Measurements from ENCODE around the gene BLVRA. TPM values are rescaled to one million over a fixed set of nuclear protein-coding genes. Genes with fewer than 3 reads are reported as not detected.
A peak's percentile ranks its signal among the peaks of the same experiment; 100 is the strongest.
"Not testable (repeated sequence)": the region's sequence is repeated elsewhere in the genome, so short reads cannot be mapped to it uniquely, and the experiment has no call there.

The BLVRA gene, protein sequence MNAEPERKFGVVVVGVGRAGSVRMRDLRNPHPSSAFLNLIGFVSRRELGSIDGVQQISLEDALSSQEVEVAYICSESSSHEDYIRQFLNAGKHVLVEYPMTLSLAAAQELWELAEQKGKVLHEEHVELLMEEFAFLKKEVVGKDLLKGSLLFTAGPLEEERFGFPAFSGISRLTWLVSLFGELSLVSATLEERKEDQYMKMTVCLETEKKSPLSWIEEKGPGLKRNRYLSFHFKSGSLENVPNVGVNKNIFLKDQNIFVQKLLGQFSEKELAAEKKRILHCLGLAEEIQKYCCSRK
- 10 to 100 TPM; 29.5 to 50.9 (median 44.4) TPM for total RNA-seq
- polyA plus RNA-seq = 57.4 TPM
- long read RNA-seq, donor 1, transcript BLVRA-202 (9 exons, 1,161 nt) = minor isoform, 9 of 52 reads
- long read RNA-seq, donor 1, transcript BLVRA-201 (8 exons, 1,071 nt) = major isoform, 36 of 52 reads
- long read RNA-seq, donor 1, partial matches to known transcripts = 6 of 52 reads
- long read RNA-seq, donor 1, other reads (novel, unspliced or antisense) = 1 of 52 reads
- long read RNA-seq, donor 2, transcript BLVRA-201 (8 exons, 1,071 nt) = major isoform, 43 of 53 reads
- long read RNA-seq, donor 2, partial matches to known transcripts = 4 of 53 reads
- long read RNA-seq, donor 2, other reads (novel, unspliced or antisense) = 4 of 53 reads
- long read RNA-seq, donor 3, transcript BLVRA-201 (8 exons, 1,071 nt) = major isoform, 72 of 95 reads
- long read RNA-seq, donor 3, transcript BLVRA-202 (9 exons, 1,161 nt) = minor isoform, 11 of 95 reads
- long read RNA-seq, donor 3, partial matches to known transcripts = 6 of 95 reads
- long read RNA-seq, donor 3, other reads (novel, unspliced or antisense) = 6 of 95 reads
- long read RNA-seq, donor 4, transcript BLVRA-201 (8 exons, 1,071 nt) = major isoform, 41 of 50 reads
- long read RNA-seq, donor 4, partial matches to known transcripts = 3 of 50 reads
- long read RNA-seq, donor 4, other reads (novel, unspliced or antisense) = 3 of 50 reads

GRCh38 chr7:43758029-43758821 is at the start of gene BLVRA:
BLVRA (plus strand) TSS chr7:43758680; CDS start chr7:43771159, 12,479 bp downstream.
- Histone ChIP-seq H3K4me1 (ENCODE audit: control insufficient read depth, insufficient read depth, low read length) (no peaks in the 10 kb centered on the region), H3K27me3 (ENCODE audit: control insufficient read depth, insufficient read depth) (no peaks in the 10 kb centered on the region), H3K9me3 (ENCODE audit: control insufficient read depth, low read length) (no peaks in the 10 kb centered on the region), H3K27ac (ENCODE audit: low read length) (peak within 1 kb of the TSS; percentile 5), H3K4me3 (ENCODE audit: low read length) (peak within 1 kb of the TSS; percentile 97)
- DNase-seq (peak; percentile 73 to 90 (median 90)), ATAC-seq (peak; percentile 90 to 93)
- intact Hi-C loops (cut with DNase I) = no loop called here
- 3% methylated on average over 67 of the region's 67 CpGs for WGBS

DNA sequence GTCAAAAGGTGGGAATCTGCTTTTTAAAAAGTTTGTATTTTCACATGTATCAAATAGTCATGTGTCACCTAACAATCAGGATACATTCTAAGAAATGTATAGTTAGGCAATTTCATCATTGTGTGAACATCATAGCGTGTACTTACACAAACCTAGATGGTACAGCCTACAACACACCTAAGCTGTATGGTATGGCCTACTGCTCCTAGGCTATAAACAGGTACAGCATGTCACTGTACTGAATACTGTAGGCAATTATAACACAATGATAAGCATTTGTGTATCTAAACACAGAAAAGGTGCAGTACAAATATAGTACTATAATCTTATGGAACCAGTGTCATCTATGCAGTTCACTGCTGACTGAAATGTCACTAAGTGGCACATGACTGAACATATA is 47.0 kb upstream of the BLVRA start:
- H3K4me3 ChIP-seq (ENCODE audit: low read length) = no peak overlapping the region
- DNase-seq = no peak
- no peak for ATAC-seq
- intact Hi-C loops (cut with DNase I) = no loop called here
- H3K27me3 ChIP-seq (ENCODE audit: control insufficient read depth, insufficient read depth) = no peaks in the 10 kb centered on the region
- 100% methylated on average over 1 of the region's 1 CpG for WGBS
- H3K4me1 ChIP-seq (ENCODE audit: control insufficient read depth, insufficient read depth, low read length) = no peaks in the 10 kb centered on the region
- no peak overlapping the region for H3K27ac ChIP-seq (ENCODE audit: low read length)
- no peaks in the 10 kb centered on the region for H3K9me3 ChIP-seq (ENCODE audit: control insufficient read depth, low read length)

DNA sequence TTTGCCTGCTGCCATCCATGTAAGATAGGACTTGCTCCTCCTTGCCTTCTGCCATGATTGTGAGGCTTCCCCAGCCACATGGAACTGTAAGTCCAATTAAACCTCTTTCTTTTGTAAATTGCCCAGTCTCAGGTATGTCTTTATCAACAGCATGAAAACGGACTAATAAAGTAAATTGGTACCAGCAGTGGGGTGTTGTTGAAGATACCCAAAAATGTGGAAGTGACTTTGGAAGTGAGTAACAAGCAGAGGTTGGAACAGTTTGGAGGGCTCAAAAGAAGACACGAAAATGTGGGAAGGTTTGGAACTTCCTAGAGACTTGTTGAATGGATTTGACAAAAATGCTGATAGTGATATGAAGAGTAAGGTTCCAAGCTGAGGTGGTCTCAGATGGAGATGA is 42.5 kb upstream of the BLVRA start:
- H3K9me3 ChIP-seq (ENCODE audit: control insufficient read depth, low read length); H3K4me3 ChIP-seq (ENCODE audit: low read length); intact Hi-C loops (cut with DNase I); H3K4me1 ChIP-seq (ENCODE audit: control insufficient read depth, insufficient read depth, low read length); H3K27me3 ChIP-seq (ENCODE audit: control insufficient read depth, insufficient read depth); DNase-seq; H3K27ac ChIP-seq (ENCODE audit: low read length); ATAC-seq: not testable (repeated sequence)
- 93% methylated on average over 2 of the region's 2 CpGs for WGBS

DNA sequence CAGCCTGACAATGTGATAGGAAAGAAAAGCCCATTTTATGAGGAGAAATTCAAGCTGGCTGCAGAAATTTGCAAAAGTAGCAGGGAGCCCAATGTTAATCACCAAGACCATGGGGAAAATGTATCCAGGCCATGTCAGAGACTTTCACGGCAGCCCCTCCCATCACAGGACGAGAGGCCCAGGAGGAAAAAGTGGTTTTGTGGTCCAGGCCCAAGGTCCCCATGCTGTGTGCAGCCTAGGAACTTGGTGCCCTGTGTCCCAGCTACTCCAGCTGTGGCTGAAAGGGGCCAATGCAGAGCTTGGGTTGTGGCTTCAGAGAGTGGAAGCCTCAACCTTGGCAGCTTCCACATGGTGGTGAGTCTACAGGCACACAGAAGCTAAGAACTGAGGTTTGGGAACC is 41.9 kb upstream of the BLVRA start:
- DNase-seq = no peak
- H3K27ac ChIP-seq (ENCODE audit: low read length) = no peak overlapping the region
- H3K4me1 ChIP-seq (ENCODE audit: control insufficient read depth, insufficient read depth, low read length) = no peaks in the 10 kb centered on the region
- H3K9me3 ChIP-seq (ENCODE audit: control insufficient read depth, low read length) = no peaks in the 10 kb centered on the region
- H3K4me3 ChIP-seq (ENCODE audit: low read length) = no peak overlapping the region
- intact Hi-C loops (cut with DNase I) = no loop called here
- ATAC-seq = no peak
- WGBS = 90% methylated on average over 2 of the region's 2 CpGs
- H3K27me3 ChIP-seq (ENCODE audit: control insufficient read depth, insufficient read depth) = no peaks in the 10 kb centered on the region

GRCh38 chr7:43721193-43721806 is 37.2 kb upstream of the BLVRA start:
- 41% methylated on average over 2 of the region's 2 CpGs for WGBS
- intact Hi-C loops (cut with DNase I) = loop anchor here in 3 of 4 donors (5.0 to 10.0 kb wide), 2 partner anchors 114 to 139 kb away; partner anchors contain the start of gene STK17A (in 3 of the 3)
- Histone ChIP-seq H3K4me3 (ENCODE audit: low read length) (no peak overlapping the region), H3K9me3 (ENCODE audit: control insufficient read depth, low read length) (no peaks in the 10 kb centered on the region), H3K27ac (ENCODE audit: low read length) (no peak overlapping the region), H3K4me1 (ENCODE audit: control insufficient read depth, insufficient read depth, low read length) (no peaks in the 10 kb centered on the region), H3K27me3 (ENCODE audit: control insufficient read depth, insufficient read depth) (no peaks in the 10 kb centered on the region)
- ATAC-seq (no peak), DNase-seq (no peak)

- Histone ChIP-seq H3K4me3 (ENCODE audit: low read length) (no peak overlapping the region), H3K27me3 (ENCODE audit: control insufficient read depth, insufficient read depth) (no peaks in the 10 kb centered on the region), H3K4me1 (ENCODE audit: control insufficient read depth, insufficient read depth, low read length) (no peaks in the 10 kb centered on the region), H3K27ac (ENCODE audit: low read length) (no peak overlapping the region), H3K9me3 (ENCODE audit: control insufficient read depth, low read length) (no peaks in the 10 kb centered on the region)
- intact Hi-C loops (cut with DNase I) = loop anchor here in 3 of 4 donors (5.0 to 10.0 kb wide), 2 partner anchors 112 to 141 kb away; partner anchors contain the start of gene STK17A (in 3 of the 3)
- DNase-seq (no peak), ATAC-seq (no peak)
These were observed 35.5 kb upstream of the BLVRA start for GRCh38 chr7:43723007-43723341.

- Histone ChIP-seq H3K27me3 (ENCODE audit: control insufficient read depth, insufficient read depth) (no peaks in the 10 kb centered on the region), H3K9me3 (ENCODE audit: control insufficient read depth, low read length) (no peaks in the 10 kb centered on the region), H3K27ac (ENCODE audit: low read length) (no peak overlapping the region), H3K4me3 (ENCODE audit: low read length) (no peak overlapping the region), H3K4me1 (ENCODE audit: control insufficient read depth, insufficient read depth, low read length) (peaks cover 3% of the 10 kb centered on the region)
- 91% methylated on average over 3 of the region's 3 CpGs for WGBS
- DNase-seq = no peak
- ATAC-seq = no peak
- intact Hi-C loops (cut with DNase I) = loop anchor here in 1 of 4 donors (10.0 kb wide), 1 partner anchor 110 kb away; no protein-coding TSS in a partner anchor
These were observed 33.2 kb upstream of the BLVRA start for GRCh38 chr7:43725251-43725650.

- Histone ChIP-seq H3K27ac (ENCODE audit: low read length) (no peak overlapping the region), H3K4me3 (ENCODE audit: low read length) (no peak overlapping the region), H3K9me3 (ENCODE audit: control insufficient read depth, low read length) (no peaks in the 10 kb centered on the region), H3K4me1 (ENCODE audit: control insufficient read depth, insufficient read depth, low read length) (peaks cover 3% of the 10 kb centered on the region), H3K27me3 (ENCODE audit: control insufficient read depth, insufficient read depth) (no peaks in the 10 kb centered on the region)
- WGBS = 61% methylated on average over 4 of the region's 4 CpGs
- DNase-seq (no peak), ATAC-seq (no peak)
- intact Hi-C loops (cut with DNase I) = loop anchor here in 1 of 4 donors (10.0 kb wide), 1 partner anchor 108 kb away; no protein-coding TSS in a partner anchor
These were observed 32.0 kb upstream of the BLVRA start for GRCh38 chr7:43726466-43726865.

DNA sequence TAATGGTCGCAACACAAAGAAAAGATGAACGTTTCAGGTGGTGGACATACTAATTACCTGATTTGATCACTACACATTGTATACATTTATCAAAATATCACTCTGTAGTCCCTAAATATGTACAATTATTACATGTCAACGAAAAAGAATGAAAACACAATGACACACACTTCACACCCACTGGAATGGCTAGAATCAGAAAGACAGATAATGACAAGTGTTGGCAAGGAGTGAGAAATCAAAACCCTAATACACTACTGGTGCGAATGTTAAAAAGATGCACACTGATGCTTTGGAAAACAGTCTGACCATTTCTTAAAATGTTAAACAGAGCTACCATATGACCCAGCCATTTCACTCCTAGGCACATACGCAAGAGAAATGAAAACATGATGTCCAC is 31.5 kb upstream of the BLVRA start:
- H3K4me1 ChIP-seq (ENCODE audit: control insufficient read depth, insufficient read depth, low read length) = peaks cover 3% of the 10 kb centered on the region
- intact Hi-C loops (cut with DNase I) = loop anchor here in 1 of 4 donors (10.0 kb wide), 1 partner anchor 108 kb away; no protein-coding TSS in a partner anchor
- no peak overlapping the region for H3K27ac ChIP-seq (ENCODE audit: low read length)
- no peak for ATAC-seq
- no peak for DNase-seq
- 89% methylated on average over 5 of the region's 5 CpGs for WGBS
- no peaks in the 10 kb centered on the region for H3K27me3 ChIP-seq (ENCODE audit: control insufficient read depth, insufficient read depth)
- H3K4me3 ChIP-seq (ENCODE audit: low read length) = no peak overlapping the region
- H3K9me3 ChIP-seq (ENCODE audit: control insufficient read depth, low read length) = no peaks in the 10 kb centered on the region

DNA sequence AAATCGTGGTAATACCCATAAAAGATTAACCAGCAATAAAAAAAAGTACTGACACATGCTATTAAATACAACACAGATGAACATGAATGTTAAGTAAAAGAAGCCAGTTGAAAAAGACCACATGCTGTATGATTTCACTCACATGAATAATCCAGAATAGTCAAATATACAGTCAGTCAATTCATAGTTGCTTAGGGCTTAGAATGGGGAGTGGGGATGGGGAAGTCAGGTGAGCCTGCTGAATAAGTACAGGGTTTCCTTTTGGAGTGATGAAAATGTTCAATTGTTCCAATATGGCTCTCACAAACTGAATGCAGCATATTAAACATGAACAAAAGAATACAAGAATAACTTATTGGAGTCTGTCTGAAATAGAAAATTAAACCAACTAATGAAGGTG is 31.0 kb upstream of the BLVRA start:
- DNase-seq = no peak
- 80% methylated on average over 1 of the region's 1 CpG for WGBS
- intact Hi-C loops (cut with DNase I) = loop anchor here in 1 of 4 donors (10.0 kb wide), 1 partner anchor 107 kb away; no protein-coding TSS in a partner anchor
- Histone ChIP-seq H3K27me3 (ENCODE audit: control insufficient read depth, insufficient read depth) (no peaks in the 10 kb centered on the region), H3K9me3 (ENCODE audit: control insufficient read depth, low read length) (no peaks in the 10 kb centered on the region), H3K27ac (ENCODE audit: low read length) (no peak overlapping the region), H3K4me1 (ENCODE audit: control insufficient read depth, insufficient read depth, low read length) (peaks cover 3% of the 10 kb centered on the region), H3K4me3 (ENCODE audit: low read length) (no peak overlapping the region)
- ATAC-seq = no peak

Data from right cardiac atrium (tissue), 5 donors.